OCI-LY7 (cell line): ENCODE results near the gene CD52. TPM values are rescaled to one million over a fixed set of nuclear protein-coding genes. Genes with fewer than 3 reads are reported as not detected.

Experiments
- BruUV-seq: library from RNA; stranded (reverse); fragments of 400-500 nt; replicated peaks from 2 replicates; lab custom pipeline; 2021; lab: Mats Ljungman, UMichigan
- CTCF ChIA-PET: fragments of 300-600 bp; sonication (Branson Sonifier 250); formaldehyde crosslinking; loops from one replicate; lab custom pipeline; 2022; ENCODE audit warnings: antibody characterized with exemption; ENCODE audit not compliant: unreplicated experiment; lab: Charles Lee
- POLR2A ChIA-PET: fragments of 300-600 bp; sonication (Branson Sonifier 250); formaldehyde crosslinking; loops from one replicate; lab custom pipeline; 2022; ENCODE audit warnings: antibody characterized with exemption; lab: Charles Lee
- DNase-seq: peaks from one replicate; pipeline ENCODE4 v3.0.0-alpha.2; 2015; ENCODE audit warnings: low spot score
- H2AFZ ChIP-seq: fragments of 200-600 bp; sonication (generic), shearing (Covaris generic); 2 replicates; pipeline ENCODE4 v1.6.1; 2014; ENCODE audit warnings: mild to moderate bottlenecking, antibody characterized with exemption, low read length, moderate library complexity
- H3K27ac ChIP-seq: fragments of 200-600 bp; sonication (generic); 2 replicates; pipeline ENCODE4 v1.5.1; 2014; ENCODE audit warnings: mixed run types, low read depth, mild to moderate bottlenecking, moderate library complexity, low read length, inconsistent platforms; ENCODE audit not compliant: poor library complexity, severe bottlenecking
- H3K36me3 ChIP-seq: fragments of 200-600 bp; sonication (generic); 2 replicates; pipeline ENCODE4 v1.6.1; 2014; ENCODE audit warnings: mild to moderate bottlenecking, antibody characterized with exemption, low read length, moderate library complexity, mixed read lengths; ENCODE audit not compliant: insufficient read depth
- H3K4me1 ChIP-seq: fragments of 200-600 bp; sonication (generic); 2 replicates; pipeline ENCODE4 v1.5.1; 2014; ENCODE audit warnings: mild to moderate bottlenecking, low read length; ENCODE audit not compliant: insufficient read depth, poor library complexity, severe bottlenecking
- H3K4me2 ChIP-seq: fragments of 200-600 bp; sonication (generic); 2 replicates; pipeline ENCODE4 v1.6.1; 2014; ENCODE audit warnings: mild to moderate bottlenecking, low read length
- H3K4me3 ChIP-seq: fragments of 200-600 bp; sonication (generic); 2 replicates; pipeline ENCODE4 v1.5.1; 2014; ENCODE audit warnings: mild to moderate bottlenecking, low read depth, low read length; ENCODE audit not compliant: poor library complexity, severe bottlenecking
- H3K79me2 ChIP-seq: fragments of 200-600 bp; sonication (generic); 2 replicates; pipeline ENCODE4 v1.6.1; 2016; ENCODE audit warnings: low read depth, mild to moderate bottlenecking, low read length, moderate library complexity, mixed read lengths; ENCODE audit not compliant: insufficient read depth
- H3K9me2 ChIP-seq: fragments of 200-600 bp; sonication (generic); 2 replicates; pipeline ENCODE4 v1.6.1; 2016; ENCODE audit warnings: mild to moderate bottlenecking, low read length, mixed read lengths; ENCODE audit not compliant: insufficient read depth
- H3K9me3 ChIP-seq: fragments of 200-600 bp; sonication (generic); 2 replicates; pipeline ENCODE4 v1.6.1; 2014; ENCODE audit warnings: mild to moderate bottlenecking, mixed run types, low read length, mixed read lengths
- H4K20me1 ChIP-seq: fragments of 200-600 bp; sonication (generic); 2 replicates; pipeline ENCODE4 v1.6.1; 2014; ENCODE audit warnings: mild to moderate bottlenecking, antibody characterized with exemption, low read length, moderate library complexity, mixed read lengths; ENCODE audit not compliant: insufficient read depth
- CTCF ChIP-seq: fragments of 200-600 bp; sonication (generic); conservative IDR thresholded peaks from 2 replicates; pipeline ENCODE4 v1.5.1; 2014; ENCODE audit warnings: mild to moderate bottlenecking, antibody characterized with exemption, low read length, moderate library complexity, mixed read lengths
- EZH2phosphoT487 ChIP-seq: fragments of 200-600 bp; sonication (generic); IDR thresholded peaks from 2 replicates; pipeline ENCODE4 v1.6.1; 2018; ENCODE audit warnings: low read depth, borderline replicate concordance, mild to moderate bottlenecking, mixed run types, antibody characterized with exemption, low read length, moderate library complexity, mixed read lengths
- intact Hi-C: fragments of 100-400 bp; cut with micrococcal nuclease; formaldehyde crosslinking; loops from one replicate; pipeline ENCODE4 v1.10.0; 2022; ENCODE audit not compliant: unreplicated experiment
- total RNA-seq, 2 experiments: library from RNA; depleted of rRNA in 1 of 2; stranded (reverse); fragments of >200 nt in 1 of 2; shearing (Covaris generic) in 1 of 2; gene quantifications; 2 replicates each; pipeline ENCODE4 v1.2.3, GENCODE V29; 2014 to 2022

The CD52 gene
- total RNA-seq, 2 experiments from 2014 or later = 470 to 769 TPM

GRCh38 chr1:26314501-26314900, 3.3 kb upstream of the CD52 start:
- Histone ChIP-seq H4K20me1 (no peaks in the 10 kb centered on the region), H2AFZ (no peak overlapping the region; the same call in 1 of the 2 replicates), H3K36me3 (peaks cover 7% of the 10 kb centered on the region; the same call in 1 of the 2 replicates), H3K9me2 (no peaks in the 10 kb centered on the region), H3K4me2 (peak overlapping the region; percentile 95), H3K4me3 (peak overlapping the region; percentile 93), H3K4me1 (peaks cover 59% of the 10 kb centered on the region), H3K27ac (peak overlapping the region; percentile 91), H3K79me2 (peaks cover 27% of the 10 kb centered on the region), H3K9me3 (no peaks in the 10 kb centered on the region)
- TF ChIP-seq CTCF = no peak
- TF ChIP-seq EZH2phosphoT487 = no peak
- ChIA-PET POLR2A (interaction anchor here (0.6 to 11.7 kb wide), 5 partner anchors 8 to 73 kb away, joined by 5 to 273 read pairs (median 9); partner anchors contain the start of gene UBXN11), CTCF (interaction anchor here (1.1 to 2.8 kb wide), 2 partner anchors 26 to 29 kb away, joined by 4 to 15 read pairs; no protein-coding TSS in a partner anchor)
- BruUV-seq = no TSS peak
- no peak for DNase-seq
- intact Hi-C loops = loop anchor here (10.0 kb wide), 1 partner anchor 230 kb away; no protein-coding TSS in a partner anchor

- peaks cover 71% of the 10 kb centered on the region for H3K4me1 ChIP-seq
- H3K79me2 ChIP-seq = peaks cover 35% of the 10 kb centered on the region
- DNase-seq = peak; percentile 57
- peak overlapping the region; percentile 91 for H3K27ac ChIP-seq
- ChIA-PET POLR2A (interaction anchor here (0.6 to 11.7 kb wide), 5 partner anchors 8 to 40 kb away, joined by 3 to 273 read pairs (median 13); partner anchors contain the start of gene UBXN11), CTCF (interaction anchor here (0.9 to 3.2 kb wide), 4 partner anchors 9 to 30 kb away, joined by 3 to 30 read pairs (median 10); no protein-coding TSS in a partner anchor)
- peaks cover 19% of the 10 kb centered on the region for H3K36me3 ChIP-seq
- peak overlapping the region; percentile 95 for H3K4me2 ChIP-seq
- intact Hi-C loops = loop anchor here (1.0 to 10.0 kb wide), 3 partner anchors 9 to 229 kb away; no protein-coding TSS in a partner anchor
- H4K20me1 ChIP-seq = no peaks in the 10 kb centered on the region
- no peaks in the 10 kb centered on the region for H3K9me2 ChIP-seq
- no peaks in the 10 kb centered on the region for H3K9me3 ChIP-seq
- no TSS peak for BruUV-seq
- H2AFZ ChIP-seq = no peak overlapping the region; the same call in 1 of the 2 replicates
- H3K4me3 ChIP-seq = peak overlapping the region; percentile 93
- TF ChIP-seq CTCF = no peak
- no peak for TF ChIP-seq EZH2phosphoT487
These were observed 1.6 kb upstream of the CD52 start for GRCh38 chr1:26315874-26316850.
